SHP77 (cell line): ENCODE data around the gene INKA2.

ENCODE experiments used
- DNase-seq, 2 experiments: peaks; one replicate each; lab custom pipeline; 2025; lab: John Stamatoyannopoulos, UW

The INKA2 gene

DNA sequence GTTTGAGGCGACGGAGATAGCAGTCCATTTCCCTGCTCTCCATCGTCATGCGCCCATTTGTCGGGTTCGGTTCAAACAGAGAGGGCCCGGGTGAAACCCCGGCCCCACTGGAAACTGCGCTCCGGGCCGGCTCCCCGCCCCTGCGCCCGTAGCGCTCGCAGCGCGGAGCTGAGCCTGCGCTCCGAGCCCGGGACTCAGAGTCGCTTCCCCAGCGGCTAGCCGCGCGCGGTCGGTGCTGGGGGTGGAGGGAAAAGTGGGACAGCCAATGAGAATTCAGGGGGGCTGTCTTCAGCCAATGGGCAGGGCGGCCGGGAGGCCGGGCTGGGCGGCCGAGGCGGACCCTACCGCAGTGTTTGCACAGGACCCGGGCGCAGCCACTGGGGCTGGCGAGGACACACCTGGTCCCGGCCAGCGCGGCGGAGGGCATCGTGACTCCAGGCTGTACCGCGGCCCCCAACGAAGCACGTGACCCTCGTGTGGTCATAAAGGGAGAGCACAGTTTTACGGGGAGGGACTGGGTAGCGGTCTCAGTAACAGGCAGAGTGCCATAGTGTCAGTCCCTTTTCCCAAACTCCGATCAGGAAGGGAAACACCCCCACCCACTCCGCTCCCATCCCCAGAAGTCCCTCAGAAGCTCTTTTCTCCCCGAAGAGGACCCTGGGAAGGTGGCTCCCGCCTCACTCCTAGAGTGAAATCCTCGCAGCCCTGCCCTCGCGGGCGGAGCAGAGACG is at the start of gene INKA2:
Gene INKA2 (minus strand): TSS at position 202 of the 731 bp plus-strand sequence. CDS start 153 bp downstream, at position 49.
- peak; percentile 90 to 93 for DNase-seq

DNA sequence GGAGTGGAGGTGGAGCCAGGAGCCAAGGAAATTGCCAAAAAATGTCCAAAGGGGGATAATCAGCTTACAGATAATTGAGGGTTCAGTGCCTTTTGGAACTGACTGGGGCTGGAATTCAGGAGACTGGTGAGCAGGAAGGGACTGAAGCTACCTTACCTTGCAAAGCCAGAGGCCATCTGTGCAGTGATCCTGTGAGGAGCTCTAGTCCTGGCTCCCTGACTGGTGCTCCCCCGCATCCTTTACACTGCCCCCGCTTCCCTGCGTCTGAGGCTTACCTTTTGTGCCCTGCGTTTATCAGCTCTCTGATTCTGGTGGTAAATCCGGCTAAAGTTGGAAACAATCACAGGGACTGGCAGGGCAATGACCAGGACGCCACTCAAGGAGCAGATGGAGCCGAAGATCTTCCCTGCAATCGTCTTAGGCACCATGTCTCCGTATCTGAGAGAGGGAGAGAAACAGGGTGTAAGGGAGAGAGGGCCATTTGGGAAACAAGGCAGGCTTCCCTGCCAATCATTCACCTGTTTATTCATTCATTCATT is 47.5 kb upstream of the INKA2 start:
- no peak for DNase-seq

DNA sequence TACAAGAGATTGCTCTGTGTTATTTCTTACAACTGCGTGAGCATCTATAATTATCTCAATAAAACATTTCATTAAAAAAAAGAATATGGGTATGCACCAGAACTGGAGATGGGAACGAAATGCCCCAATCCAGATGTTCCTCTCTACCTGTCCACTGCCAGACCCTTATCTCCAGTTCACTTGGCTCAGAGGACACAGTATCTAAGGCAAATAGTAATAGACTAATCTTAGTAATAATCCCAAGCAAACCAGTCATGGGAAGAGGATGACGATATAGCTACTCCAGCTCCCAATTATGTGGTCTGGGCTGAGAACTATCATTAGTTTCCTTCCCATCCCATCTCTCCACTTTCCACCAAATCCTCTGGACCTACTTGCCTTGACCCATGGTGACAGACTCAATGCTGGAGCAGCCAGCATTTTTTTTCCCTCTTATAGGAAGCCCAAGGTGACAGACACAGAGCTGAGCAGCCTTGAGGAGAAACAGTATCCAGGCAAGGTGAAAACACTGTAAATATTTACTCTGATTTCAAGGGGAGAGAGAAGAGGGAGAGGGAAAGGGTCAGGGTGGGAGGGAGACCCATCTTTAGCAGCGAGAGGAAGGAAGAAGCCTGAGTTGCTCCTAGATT is 45.2 kb upstream of the INKA2 start:
- no peak for DNase-seq

DNA sequence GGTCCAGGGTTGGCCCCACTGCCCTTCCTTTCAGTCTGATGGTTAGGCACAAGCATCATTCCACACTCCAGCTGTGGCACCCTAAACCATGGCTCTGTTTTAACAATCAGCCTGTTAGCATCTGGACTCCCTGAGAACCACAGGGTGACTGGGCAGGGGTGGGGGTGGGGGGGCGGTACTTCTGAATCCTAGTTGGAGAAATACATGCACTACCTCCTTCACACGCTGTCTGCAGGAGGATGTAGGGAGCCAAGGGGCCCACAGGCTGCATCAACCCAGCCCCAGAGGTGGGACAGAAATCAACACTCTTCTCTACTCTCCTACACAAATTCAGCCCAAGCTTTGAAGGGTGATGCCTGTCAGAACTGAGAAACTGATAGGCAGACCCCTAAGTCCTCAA is 40.4 kb upstream of the INKA2 start:
- no peak for DNase-seq

DNA sequence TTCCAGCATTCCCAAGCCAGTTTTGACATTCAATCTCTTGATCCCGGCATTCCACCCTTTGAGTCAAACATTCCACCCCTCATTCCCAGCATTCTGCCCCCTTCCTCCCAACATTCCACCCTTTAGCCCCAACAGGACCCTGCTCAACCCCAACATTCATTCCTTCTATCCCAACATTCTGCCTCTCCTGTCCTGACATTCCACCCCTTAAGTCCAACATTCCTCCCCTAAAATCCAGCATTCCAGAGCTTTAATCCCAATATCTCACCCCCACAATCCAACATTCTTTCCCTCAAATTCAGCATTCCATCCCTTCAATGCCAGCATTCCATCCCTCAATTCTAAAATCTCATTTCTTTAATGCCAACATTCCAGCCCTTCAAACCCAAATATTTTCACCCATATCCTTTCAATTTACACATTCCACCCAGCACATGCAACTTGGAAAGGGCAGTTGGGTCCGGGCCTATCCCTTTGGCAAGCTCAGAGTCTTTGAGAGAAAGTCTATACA is 39.4 kb upstream of the INKA2 start:
- no peak for DNase-seq

DNA sequence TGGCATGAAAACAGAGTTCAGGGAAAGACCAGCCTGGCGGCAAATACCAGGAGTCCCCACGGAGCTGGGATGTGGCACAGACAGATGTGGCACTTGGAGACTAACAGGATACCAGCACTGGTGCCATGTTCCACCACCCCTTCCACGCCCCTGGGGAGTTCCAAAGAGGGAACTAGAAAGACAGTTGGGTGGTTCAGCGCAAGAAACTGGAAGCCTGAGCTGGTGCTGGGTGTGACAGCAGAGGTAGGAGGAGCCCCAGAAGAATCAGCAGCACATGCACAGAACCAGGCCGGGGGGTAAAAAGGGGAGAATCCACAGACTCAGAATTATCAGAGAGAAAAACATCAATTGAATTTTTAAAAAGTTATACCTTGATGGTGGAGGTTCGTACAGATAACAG is 38.9 kb upstream of the INKA2 start:
- DNase-seq, result no peak

DNA sequence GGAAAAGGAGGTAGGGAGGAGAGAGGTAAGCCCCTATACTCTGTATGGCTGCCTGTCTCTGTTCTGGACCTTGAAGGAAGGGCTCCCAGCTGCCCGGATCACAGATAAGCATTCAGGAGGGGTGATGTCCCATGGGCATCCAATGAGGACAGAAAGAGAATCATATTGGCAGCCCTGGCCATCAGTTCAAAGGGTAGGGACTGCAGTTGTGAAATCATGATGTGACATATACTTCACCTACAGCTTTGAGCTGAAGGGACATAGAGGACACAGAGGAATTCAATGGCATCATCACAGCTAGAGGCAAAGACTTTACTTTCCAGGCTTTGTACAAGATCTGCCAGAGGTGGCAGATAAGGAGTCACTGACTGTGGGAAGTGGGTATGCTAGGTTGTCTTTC is 38.1 kb upstream of the INKA2 start:
- no peak for DNase-seq

DNA sequence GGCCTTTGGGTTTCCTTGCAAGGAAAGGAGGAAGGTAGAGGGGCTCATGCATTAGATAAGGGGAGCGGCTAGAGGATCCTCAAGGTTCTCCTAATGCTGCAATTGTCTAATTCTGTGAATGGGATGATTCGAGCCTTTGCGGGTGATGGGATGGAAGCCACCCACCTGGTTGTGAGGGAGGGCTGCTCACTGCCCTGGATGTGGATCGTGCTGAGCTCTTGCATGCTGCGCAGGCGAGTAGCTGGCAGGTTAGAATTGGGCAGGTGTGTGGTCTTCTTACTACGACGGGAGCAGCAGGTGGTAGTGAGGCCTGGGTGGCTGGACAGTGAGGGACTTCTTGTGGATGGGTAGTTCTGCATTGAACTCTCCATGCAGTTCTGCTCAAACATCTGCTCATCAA is 37.7 kb upstream of the INKA2 start:
- DNase-seq, result no peak

DNA sequence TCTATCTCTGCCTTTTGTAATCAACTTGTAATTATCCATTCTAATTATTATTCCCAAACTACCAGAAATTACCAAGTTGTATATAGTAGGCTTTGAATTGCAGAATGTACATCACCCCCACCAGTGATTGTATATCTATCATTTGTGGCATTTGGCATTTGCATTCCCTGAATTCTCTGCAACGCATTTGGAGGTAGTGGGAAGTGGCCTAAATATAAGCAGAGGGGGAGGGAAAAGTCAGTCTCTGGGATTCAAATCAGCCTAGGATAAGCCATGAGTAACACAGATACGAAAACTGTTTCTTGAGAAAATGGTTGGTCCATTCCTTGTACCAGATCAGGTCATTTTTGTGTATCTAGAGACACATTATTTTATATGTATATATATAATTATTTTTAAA is 37.2 kb upstream of the INKA2 start:
- no peak for DNase-seq

DNA sequence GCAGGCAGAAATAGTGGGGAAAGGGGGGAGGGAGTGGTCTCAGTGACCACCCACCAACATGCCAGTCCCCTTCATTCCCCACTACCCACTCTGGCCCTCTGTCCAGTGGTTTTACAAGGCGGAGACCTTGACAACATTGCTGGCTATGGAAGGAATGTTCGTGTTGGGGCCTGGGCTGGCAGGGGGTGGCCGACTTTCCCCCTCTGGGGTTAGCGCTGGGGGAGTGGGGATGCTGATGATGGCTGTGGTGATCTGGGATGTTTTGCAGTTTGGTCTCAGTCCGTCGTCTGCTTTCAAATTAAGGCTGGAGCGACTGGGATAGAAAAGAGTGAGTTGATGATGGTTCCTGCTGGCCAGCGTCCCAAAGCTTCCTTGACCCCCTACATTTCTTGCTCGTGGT is 36.8 kb upstream of the INKA2 start:
- DNase-seq, result no peak

DNA sequence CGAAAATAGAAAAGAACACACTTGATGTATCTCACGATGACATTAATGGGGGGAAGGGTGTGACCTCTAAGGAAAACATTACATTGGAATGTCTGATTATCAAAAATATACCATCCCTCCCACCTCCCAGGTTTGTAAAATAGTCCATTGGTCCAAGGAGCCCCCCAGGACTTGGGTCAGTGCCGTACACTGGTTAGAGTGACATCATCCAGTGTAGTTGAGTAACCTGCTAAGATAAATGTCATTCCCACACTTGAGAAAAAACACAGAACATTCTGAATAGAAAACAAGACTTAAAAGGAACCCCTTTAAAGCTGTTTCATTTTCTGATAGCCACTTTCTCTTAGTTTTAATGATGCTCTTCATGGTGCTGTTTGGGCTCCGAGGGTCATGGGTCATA is 31.7 kb upstream of the INKA2 start:
- no peak for DNase-seq

DNA sequence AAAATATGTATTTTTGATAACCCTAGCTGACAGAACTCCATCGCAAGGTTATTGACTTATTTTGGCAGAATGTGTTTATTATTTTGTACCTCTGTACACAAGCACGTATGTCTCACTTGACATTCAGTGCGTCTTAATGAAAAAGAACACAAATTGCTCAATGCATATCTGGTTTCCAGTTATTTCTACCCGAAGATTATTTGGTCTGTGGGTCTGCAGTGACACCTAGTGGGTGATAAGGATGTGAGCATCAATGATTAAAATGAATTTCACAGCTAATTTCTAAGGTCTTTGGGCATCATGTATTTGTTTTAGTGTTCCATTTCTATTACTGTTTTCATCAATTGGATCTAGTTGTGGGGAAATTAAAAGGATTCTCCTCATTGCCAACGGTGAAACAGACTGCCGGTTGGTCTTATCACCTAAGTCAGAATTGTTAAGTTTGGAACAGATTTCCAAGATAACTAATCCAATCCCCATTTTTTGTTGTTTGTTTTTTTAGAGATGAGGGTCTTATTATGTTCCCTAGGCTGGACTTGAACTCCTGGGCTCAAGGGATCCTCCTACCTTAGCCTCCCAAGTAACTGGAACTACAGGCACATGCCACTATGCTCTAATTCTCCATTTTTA is 30.4 kb upstream of the INKA2 start:
- DNase-seq, result peak in 1 of 2 experiments; percentile 50

DNA sequence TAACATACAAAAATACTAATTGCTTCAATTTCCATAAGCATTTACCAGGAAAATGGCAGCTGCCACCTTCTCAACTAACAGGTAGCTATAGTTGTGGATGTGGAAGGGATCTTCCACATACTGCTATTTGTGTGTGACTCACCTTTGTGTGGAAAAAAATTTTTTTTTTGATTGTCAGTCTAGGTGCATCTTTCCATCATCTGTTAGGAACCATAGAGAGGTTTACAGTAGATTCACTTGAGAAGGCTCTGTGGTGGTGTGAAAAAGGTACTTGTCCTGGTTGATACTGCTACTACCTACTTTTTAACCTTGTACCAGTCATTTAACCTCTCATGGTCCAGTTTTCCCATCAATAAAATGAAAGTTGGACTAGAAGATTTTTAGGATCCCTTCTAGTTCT is 29.4 kb upstream of the INKA2 start:
- no peak for DNase-seq

DNA sequence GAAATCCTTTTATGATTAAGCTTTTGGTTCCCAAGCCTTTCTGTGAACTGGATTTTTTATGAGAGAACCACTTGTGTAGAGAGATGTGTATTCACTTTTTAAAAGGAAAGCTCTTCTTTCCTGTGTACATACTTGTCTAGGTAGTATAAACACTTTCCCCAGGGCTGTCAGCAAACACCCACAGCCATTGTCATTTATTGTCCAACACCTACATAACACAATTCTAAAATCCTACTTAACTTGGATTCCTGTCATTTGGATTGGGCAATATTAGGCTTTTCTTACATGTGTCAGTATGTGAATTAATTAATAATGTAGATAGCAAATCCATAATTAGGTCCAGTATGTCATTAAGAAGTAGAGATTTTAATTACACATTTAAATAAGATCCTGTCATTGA is 28.8 kb upstream of the INKA2 start:
- no peak for DNase-seq

DNA sequence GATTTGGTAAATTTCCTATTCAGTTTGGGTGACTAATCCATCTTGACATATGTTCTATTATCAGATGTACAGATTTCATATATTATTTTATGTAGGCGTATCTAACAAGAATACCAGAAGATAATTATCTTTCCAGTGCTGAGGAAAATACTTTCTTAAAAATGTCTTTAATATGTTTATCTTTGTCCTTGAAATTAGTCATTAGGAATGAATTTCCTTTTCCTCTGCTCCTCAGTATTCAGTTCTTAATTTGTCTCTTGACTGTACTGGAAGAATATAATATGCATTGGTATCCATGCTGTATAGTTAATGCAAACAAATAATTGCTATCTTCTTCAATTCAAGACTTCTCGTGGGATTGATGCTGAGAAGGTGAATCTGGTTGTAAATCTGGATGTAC is 23.1 kb upstream of the INKA2 start:
- no peak for DNase-seq

DNA sequence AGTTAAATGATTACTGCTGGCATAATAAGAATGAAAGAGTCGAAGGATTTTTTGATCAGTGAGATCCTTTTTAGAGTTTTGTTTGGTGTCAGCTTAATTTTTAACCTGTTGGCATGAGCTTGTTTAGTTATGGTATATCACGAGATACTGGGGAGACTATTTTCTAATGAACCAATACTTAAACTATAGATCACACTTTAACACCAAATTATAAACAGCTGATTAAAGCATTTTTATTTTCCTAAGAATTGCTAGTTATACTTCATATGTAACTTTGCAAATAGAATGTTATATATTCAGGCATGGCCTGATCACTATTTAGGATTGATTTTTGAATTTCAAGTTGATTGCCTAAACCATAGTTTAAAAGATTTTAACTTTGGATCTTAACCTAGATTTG is 22.5 kb upstream of the INKA2 start:
- no peak for DNase-seq

DNA sequence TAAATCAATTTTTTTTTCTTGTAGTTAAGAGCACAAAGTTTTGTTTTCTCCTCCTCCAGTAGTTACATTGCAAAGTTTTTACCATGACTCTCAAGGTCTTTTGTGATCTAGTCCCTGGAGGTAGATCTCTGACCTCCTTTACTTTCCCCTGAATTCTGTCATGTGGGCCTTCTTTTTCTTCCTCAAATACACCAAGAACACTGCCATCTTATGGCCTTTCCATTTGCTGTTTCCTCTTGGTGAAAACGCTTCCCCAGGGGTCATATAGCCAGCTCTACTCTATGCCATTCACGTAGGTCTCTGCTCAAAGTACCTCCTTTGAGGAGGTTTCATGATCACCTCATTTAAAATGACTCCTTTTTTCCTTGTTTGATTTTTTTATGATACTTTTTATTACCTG is 19.2 kb upstream of the INKA2 start:
- DNase-seq, result no peak

DNA sequence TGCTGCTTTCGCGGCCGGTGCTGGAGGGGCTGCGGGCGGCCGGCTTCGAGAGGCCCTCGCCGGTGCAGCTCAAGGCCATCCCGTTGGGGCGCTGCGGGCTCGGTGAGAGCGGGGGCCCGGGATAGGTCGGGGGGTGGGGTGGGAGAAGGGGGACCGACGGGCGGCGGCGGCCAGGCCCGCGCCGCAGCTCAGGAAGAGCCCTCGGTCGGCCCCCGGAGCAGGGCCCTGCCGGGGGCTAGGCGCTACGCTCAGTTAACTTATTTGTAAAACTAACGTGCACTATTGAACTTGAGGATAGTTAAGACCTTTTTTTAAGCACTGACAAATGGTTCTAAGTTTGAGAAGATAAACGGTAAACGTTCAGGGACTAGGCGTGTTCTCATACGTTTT is 16.9 kb upstream of the INKA2 start:
- DNase-seq, result no peak

DNA sequence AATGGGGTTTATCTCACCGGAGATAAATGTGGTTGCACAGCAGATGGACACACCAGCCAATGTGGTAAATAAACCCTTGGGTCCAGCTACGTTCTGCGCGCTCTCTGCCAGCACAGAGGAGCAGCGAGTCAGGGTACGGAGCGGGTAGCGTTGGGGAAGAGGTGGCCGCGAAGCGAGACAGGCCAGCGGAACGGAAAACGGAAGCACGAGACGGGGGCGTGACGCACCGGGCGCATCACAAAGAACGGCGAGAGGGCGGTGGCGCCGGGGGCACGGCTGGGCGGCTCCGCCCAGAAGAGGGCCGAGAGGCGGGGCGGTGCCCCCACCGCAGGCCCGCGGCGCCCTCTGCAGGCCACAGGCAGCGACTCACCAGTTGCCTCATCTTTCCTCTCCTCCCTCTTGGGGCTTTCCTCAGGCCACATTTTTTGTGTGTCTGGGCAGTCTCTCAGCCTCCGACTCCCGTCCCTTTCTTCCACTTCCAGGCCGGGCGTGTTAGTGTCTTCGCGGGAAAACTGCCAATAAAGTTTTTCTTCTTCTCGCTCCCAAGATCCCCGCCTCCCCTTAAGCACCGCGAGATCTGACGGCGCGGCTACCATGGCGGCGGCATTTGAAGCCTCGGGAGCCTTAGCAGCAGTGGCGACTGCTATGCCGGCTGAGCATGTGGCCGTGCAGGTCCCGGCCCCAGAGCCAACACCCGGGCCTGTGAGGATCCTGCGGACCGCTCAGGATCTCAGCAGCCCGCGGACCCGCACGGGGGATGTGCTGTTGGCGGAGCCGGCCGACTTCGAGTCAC is 16.3 kb upstream of the INKA2 start, which contains the start of gene DDX20:
Gene DDX20 (plus strand): TSS at position 571 of the 793 bp plus-strand sequence. CDS start 24 bp downstream, at position 595.
- DNase-seq, result peak; percentile 88 to 93

DNA sequence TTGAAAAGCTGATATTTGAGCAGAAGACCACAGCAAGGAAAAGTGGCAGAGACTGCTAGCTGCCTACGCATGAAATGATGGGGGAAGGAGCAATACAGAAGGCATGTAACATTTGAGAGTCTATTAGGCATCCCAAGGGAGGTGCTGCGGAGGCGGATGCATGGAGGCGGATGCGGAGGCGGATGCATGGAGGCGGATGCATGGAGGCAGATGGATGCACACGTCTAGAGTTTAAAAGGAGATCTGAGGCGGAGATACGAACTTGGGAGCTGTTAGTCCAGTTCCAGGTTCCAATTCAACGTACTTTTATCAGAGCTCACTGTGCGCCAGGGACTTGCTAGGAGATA is 15.8 kb upstream of the INKA2 start:
- DNase-seq, result peak in 1 of 2 experiments; percentile 38

DNA sequence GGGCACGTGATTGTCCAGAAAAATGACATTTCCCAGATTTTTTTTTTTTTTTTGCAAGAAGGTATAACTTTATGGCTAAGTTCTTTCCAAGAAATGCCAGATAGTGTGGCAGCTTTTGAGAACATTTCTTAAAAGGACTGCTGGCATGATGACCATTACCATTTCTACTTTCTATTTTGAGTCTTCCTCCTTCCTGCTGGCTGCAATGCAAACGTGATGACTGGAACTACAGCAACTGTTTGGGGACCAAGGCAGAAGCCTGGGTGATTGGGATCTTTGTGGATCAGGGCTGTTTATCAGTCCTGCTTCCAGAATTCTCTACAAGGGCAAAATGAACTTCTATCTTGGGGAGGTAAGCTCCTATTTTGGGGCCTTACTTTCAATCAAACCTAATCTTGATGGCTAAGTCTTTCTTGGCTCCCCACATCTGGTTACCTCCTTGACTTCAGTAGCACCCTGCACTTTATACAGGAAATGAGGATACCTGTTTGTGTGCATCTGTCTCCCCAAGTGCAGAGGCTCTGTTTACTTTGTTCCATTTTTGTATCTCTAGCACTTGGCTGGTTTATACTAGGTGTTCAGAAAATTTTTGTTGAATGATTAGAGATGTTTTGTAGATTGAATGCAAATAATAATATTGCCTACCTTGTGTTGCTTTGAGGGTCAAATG is 12.8 kb upstream of the INKA2 start:
- DNase-seq, result no peak

DNA sequence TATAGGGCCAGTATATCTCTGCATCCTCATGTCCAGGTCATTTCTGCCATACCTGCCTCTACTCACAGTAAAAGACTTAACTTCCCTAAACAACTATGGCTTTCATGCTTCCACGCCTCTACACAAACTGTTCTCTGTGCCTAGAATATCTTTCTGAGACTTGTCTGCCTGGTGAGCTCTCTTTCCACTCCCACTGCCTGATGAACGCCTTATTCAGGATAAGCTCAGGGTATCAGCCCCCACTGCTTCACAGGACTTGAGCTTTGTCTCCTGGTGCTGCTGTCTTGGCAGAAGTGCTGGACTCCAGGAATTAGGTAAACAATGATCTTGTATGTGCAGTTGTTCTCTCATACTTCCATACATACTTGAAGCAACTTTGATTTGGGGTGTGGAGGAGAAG is 11.7 kb upstream of the INKA2 start:
- no peak for DNase-seq
